ENCODE results near the gene DCAF11.

Gene DCAF11

GRCh38 chr14:24078146-24078545, 36.4 kb upstream of the DCAF11 start:
- no peak for DNase-seq (ENCODE audit: low read depth in 2 of 2, low spot score in 1 of 2)

GRCh38 chr14:24079491-24080141, 35.0 kb upstream of the DCAF11 start:
- no peak for DNase-seq (ENCODE audit: low read depth in 2 of 2, low spot score in 1 of 2)

- no peak for DNase-seq (ENCODE audit: low read depth in 2 of 2, low spot score in 1 of 2)
These were observed 34.4 kb upstream of the DCAF11 start for GRCh38 chr14:24080142-24080530.

GRCh38 chr14:24080888-24081738, 33.5 kb upstream of the DCAF11 start:
- DNase-seq (ENCODE audit: low read depth in 2 of 2, low spot score in 1 of 2): peak; percentile 31 to 32

- no peak for DNase-seq (ENCODE audit: low read depth in 2 of 2, low spot score in 1 of 2)
These were observed 32.8 kb upstream of the DCAF11 start for GRCh38 chr14:24081739-24082211.

- no peak for DNase-seq (ENCODE audit: low read depth in 2 of 2, low spot score in 1 of 2)
These were observed 32.0 kb upstream of the DCAF11 start for GRCh38 chr14:24082411-24083080.

GRCh38 chr14:24083462-24083861, 31.1 kb upstream of the DCAF11 start:
- no peak for DNase-seq (ENCODE audit: low read depth in 2 of 2, low spot score in 1 of 2)

- DNase-seq (ENCODE audit: low read depth in 2 of 2, low spot score in 1 of 2): no peak
These were observed 30.1 kb upstream of the DCAF11 start for GRCh38 chr14:24084440-24084839.

- DNase-seq (ENCODE audit: low read depth in 2 of 2, low spot score in 1 of 2): no peak
These were observed 29.4 kb upstream of the DCAF11 start for GRCh38 chr14:24085215-24085614.

GRCh38 chr14:24086193-24086955, 28.2 kb upstream of the DCAF11 start:
- DNase-seq (ENCODE audit: low read depth in 2 of 2, low spot score in 1 of 2): no peak

- DNase-seq (ENCODE audit: low read depth in 2 of 2, low spot score in 1 of 2): no peak
These were observed 27.6 kb upstream of the DCAF11 start for GRCh38 chr14:24087004-24087403.

- no peak for DNase-seq (ENCODE audit: low read depth in 2 of 2, low spot score in 1 of 2)
These were observed 26.5 kb upstream of the DCAF11 start for GRCh38 chr14:24088095-24088494.

GRCh38 chr14:24089890-24090289, 24.7 kb upstream of the DCAF11 start:
- no peak for DNase-seq (ENCODE audit: low read depth in 2 of 2, low spot score in 1 of 2)

- DNase-seq (ENCODE audit: low read depth in 2 of 2, low spot score in 1 of 2): no peak
These were observed 22.5 kb upstream of the DCAF11 start for GRCh38 chr14:24092110-24092504.

GRCh38 chr14:24092505-24093206, 21.9 kb upstream of the DCAF11 start:
- no peak for DNase-seq (ENCODE audit: low read depth in 2 of 2, low spot score in 1 of 2)

- DNase-seq (ENCODE audit: low read depth in 2 of 2, low spot score in 1 of 2): no peak
These were observed 21.2 kb upstream of the DCAF11 start for GRCh38 chr14:24093207-24093900.

- DNase-seq (ENCODE audit: low read depth in 2 of 2, low spot score in 1 of 2): peak; percentile 30 to 55
These were observed 20.4 kb upstream of the DCAF11 start, which contains the start of gene PCK2 for GRCh38 chr14:24093901-24094840. PCK2 (plus strand) TSS chr14:24094311; CDS start chr14:24094406, 95 bp downstream.

- no peak for DNase-seq (ENCODE audit: low read depth in 2 of 2, low spot score in 1 of 2)
These were observed 19.7 kb upstream of the DCAF11 start for GRCh38 chr14:24094841-24095270.
